Measurements from ENCODE around the gene BLVRA. TPM values are rescaled to one million over a fixed set of nuclear protein-coding genes. Genes with fewer than 3 reads are reported as not detected.

Gene BLVRA
- total RNA-seq, 1 experiment from 2014 or later: 36.4 TPM

GRCh38 chr7:43758822-43759683, 573 bp downstream of the BLVRA start:
- POLR2A ChIA-PET (ENCODE audit: unreplicated experiment): interaction anchor here (0.6 kb wide), 4 partner anchors 32 to 616 kb away, joined by 4 to 6 read pairs (median 4); partner anchors contain the start of gene MRPS24
- CTCF ChIA-PET: interaction anchor here (0.6 to 0.8 kb wide), 3 partner anchors 66 to 999 kb away, joined by 3 to 4 read pairs (median 3); no protein-coding TSS in a partner anchor
- peaks cover 78% of the 10 kb centered on the region for H3K4me1 ChIP-seq (replicated peaks; ENCODE audit: insufficient read depth)
- no peaks in the 10 kb centered on the region for H3K36me3 ChIP-seq (ENCODE audit: low read depth)
- H3F3A ChIP-seq (ENCODE audit: insufficient read depth, low read depth): peaks cover 62% of the 10 kb centered on the region
- H2AFZ ChIP-seq: peak overlapping the region; percentile 92
- DNase-seq: no peak
- TF ChIP-seq, protein P1, sequence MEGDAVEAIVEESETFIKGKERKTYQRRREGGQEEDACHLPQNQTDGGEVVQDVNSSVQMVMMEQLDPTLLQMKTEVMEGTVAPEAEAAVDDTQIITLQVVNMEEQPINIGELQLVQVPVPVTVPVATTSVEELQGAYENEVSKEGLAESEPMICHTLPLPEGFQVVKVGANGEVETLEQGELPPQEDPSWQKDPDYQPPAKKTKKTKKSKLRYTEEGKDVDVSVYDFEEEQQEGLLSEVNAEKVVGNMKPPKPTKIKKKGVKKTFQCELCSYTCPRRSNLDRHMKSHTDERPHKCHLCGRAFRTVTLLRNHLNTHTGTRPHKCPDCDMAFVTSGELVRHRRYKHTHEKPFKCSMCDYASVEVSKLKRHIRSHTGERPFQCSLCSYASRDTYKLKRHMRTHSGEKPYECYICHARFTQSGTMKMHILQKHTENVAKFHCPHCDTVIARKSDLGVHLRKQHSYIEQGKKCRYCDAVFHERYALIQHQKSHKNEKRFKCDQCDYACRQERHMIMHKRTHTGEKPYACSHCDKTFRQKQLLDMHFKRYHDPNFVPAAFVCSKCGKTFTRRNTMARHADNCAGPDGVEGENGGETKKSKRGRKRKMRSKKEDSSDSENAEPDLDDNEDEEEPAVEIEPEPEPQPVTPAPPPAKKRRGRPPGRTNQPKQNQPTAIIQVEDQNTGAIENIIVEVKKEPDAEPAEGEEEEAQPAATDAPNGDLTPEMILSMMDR (conservative IDR thresholded peaks at IDR 0.05): no peak
- TF ChIP-seq EZH2 (IDR thresholded peaks at IDR 0.05; ENCODE audit: low read depth): no peak
- H3K79me2 ChIP-seq (ENCODE audit: low read depth): peaks cover 35% of the 10 kb centered on the region
- no peaks in the 10 kb centered on the region for H3K9me2 ChIP-seq (ENCODE audit: insufficient read depth)
- H3K4me2 ChIP-seq: peak overlapping the region; percentile 93
- intact Hi-C loops (cut with micrococcal nuclease; ENCODE audit: unreplicated experiment): loop anchor here (2.0 kb wide), 1 partner anchor 22 kb away; no protein-coding TSS in a partner anchor
- H3K9me3 ChIP-seq (ENCODE audit: insufficient read depth, low read depth): no peaks in the 10 kb centered on the region
- H3K4me3 ChIP-seq: peak overlapping the region; percentile 85
- H3K27me3 ChIP-seq (ENCODE audit: insufficient read depth, low read depth): no peaks in the 10 kb centered on the region
- H3K27ac ChIP-seq: no peak overlapping the region
- H4K20me1 ChIP-seq (ENCODE audit: insufficient read depth): no peaks in the 10 kb centered on the region
- BruUV-seq (replicated peaks): no TSS peak

- peaks cover 45% of the 10 kb centered on the region for H3K79me2 ChIP-seq (ENCODE audit: low read depth)
- CTCF ChIA-PET: interaction anchor here (0.7 kb wide), 1 partner anchor 881 kb away, joined by 13 read pairs; no protein-coding TSS in a partner anchor
- H3K4me2 ChIP-seq: peak overlapping the region; percentile 68; the same call in 1 of the 2 replicates
- no TSS peak for BruUV-seq (replicated peaks)
- H3K36me3 ChIP-seq (ENCODE audit: low read depth): no peaks in the 10 kb centered on the region
- POLR2A ChIA-PET (ENCODE audit: unreplicated experiment): interaction anchor here (0.6 kb wide), 1 partner anchor 178 kb away, joined by 3 read pairs; no protein-coding TSS in a partner anchor
- H2AFZ ChIP-seq: no peak overlapping the region
- DNase-seq: no peak
- peaks cover 93% of the 10 kb centered on the region for H3K4me1 ChIP-seq (replicated peaks; ENCODE audit: insufficient read depth)
- TF ChIP-seq EZH2 (IDR thresholded peaks at IDR 0.05; ENCODE audit: low read depth): no peak
- TF ChIP-seq, protein P1 (conservative IDR thresholded peaks at IDR 0.05): no peak
- H3K4me3 ChIP-seq: no peak overlapping the region
- H4K20me1 ChIP-seq (ENCODE audit: insufficient read depth): no peaks in the 10 kb centered on the region
- peaks cover 77% of the 10 kb centered on the region for H3F3A ChIP-seq (ENCODE audit: insufficient read depth, low read depth)
- no peaks in the 10 kb centered on the region for H3K27me3 ChIP-seq (ENCODE audit: insufficient read depth, low read depth)
- peak overlapping the region; percentile 70 for H3K27ac ChIP-seq
- intact Hi-C loops (cut with micrococcal nuclease; ENCODE audit: unreplicated experiment): no loop called here
- H3K9me2 ChIP-seq (ENCODE audit: insufficient read depth): no peaks in the 10 kb centered on the region
- H3K9me3 ChIP-seq (ENCODE audit: insufficient read depth, low read depth): no peaks in the 10 kb centered on the region
Measured at GRCh38 chr7:43760861-43761260, 2.4 kb downstream of the BLVRA start.

DNA sequence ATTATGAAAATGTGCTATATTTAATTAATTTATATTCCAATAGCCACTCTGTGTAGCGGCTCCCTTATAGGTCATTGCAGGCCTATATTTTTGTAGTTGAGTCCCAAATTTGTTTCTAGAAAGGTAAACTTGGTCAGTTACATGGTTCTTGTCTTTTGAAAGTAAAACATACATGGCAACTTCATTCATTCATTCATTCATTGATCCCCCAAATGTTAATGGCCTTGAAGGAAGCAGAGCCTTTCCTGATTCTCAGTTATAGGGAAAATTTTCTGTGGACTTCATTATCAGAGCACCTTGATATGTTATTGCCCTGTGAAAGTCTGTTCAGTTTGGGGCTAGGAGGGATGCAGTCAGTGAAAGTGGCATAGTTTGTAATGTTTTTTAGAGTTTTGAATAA, 2.9 kb downstream of the BLVRA start:
- DNase-seq: no peak
- TF ChIP-seq, protein P1 (conservative IDR thresholded peaks at IDR 0.05): no peak
- ChIA-PET POLR2A (ENCODE audit: unreplicated experiment) (no interaction called here), CTCF (interaction anchor here (0.7 kb wide), 1 partner anchor 882 kb away, joined by 13 read pairs; no protein-coding TSS in a partner anchor)
- H3K27me3 ChIP-seq (ENCODE audit: insufficient read depth, low read depth): no peaks in the 10 kb centered on the region
- intact Hi-C loops (cut with micrococcal nuclease; ENCODE audit: unreplicated experiment): no loop called here
- peak overlapping the region; percentile 68 for H3K4me2 ChIP-seq
- H3K79me2 ChIP-seq (ENCODE audit: low read depth): peaks cover 46% of the 10 kb centered on the region
- H4K20me1 ChIP-seq (ENCODE audit: insufficient read depth): no peaks in the 10 kb centered on the region
- no peak overlapping the region for H2AFZ ChIP-seq
- peaks cover 90% of the 10 kb centered on the region for H3K4me1 ChIP-seq (replicated peaks; ENCODE audit: insufficient read depth)
- peaks cover 73% of the 10 kb centered on the region for H3F3A ChIP-seq (ENCODE audit: insufficient read depth, low read depth)
- no peaks in the 10 kb centered on the region for H3K36me3 ChIP-seq (ENCODE audit: low read depth)
- no TSS peak for BruUV-seq (replicated peaks)
- H3K27ac ChIP-seq: peak overlapping the region; percentile 70
- no peaks in the 10 kb centered on the region for H3K9me2 ChIP-seq (ENCODE audit: insufficient read depth)
- H3K9me3 ChIP-seq (ENCODE audit: insufficient read depth, low read depth): no peaks in the 10 kb centered on the region
- no peak overlapping the region for H3K4me3 ChIP-seq
